HEK293 (cell line): Measurements from ENCODE around the gene INPP5F.

Experiments
- ELK4 ChIP-seq: IDR thresholded peaks from 2 replicates; pipeline ENCODE4 v1.6.1; 2011; ENCODE audit warnings: mild to moderate bottlenecking, low read depth, low read length, borderline replicate concordance
- HOXC10 ChIP-seq: sonication (generic); formaldehyde crosslinking; IDR thresholded peaks from 2 replicates; pipeline ENCODE4 v1.8.1; 2023; ENCODE audit warnings: mild to moderate bottlenecking, missing genetic modification reagents
- IKZF3 ChIP-seq: fragments of 450-650 bp; IDR thresholded peaks from 2 replicates; pipeline ENCODE4 v1.5.0; 2018; ENCODE audit warnings: missing biosample characterization, mild to moderate bottlenecking, missing genetic modification characterization, moderate library complexity
- KLF1 ChIP-seq: fragments of 450-650 bp; formaldehyde crosslinking; IDR thresholded peaks from 2 replicates; pipeline ENCODE4 v1.5.1; 2016; ENCODE audit warnings: missing biosample characterization, missing genetic modification characterization
- KLF10 ChIP-seq: fragments of 450-650 bp; IDR thresholded peaks from 2 replicates; pipeline ENCODE4 v1.5.1; 2018; ENCODE audit warnings: missing biosample characterization, mild to moderate bottlenecking, missing genetic modification characterization
- PRDM1 ChIP-seq: fragments of 450-650 bp; formaldehyde crosslinking; IDR thresholded peaks from 2 replicates; pipeline ENCODE4; 2016; ENCODE audit warnings: missing biosample characterization, missing genetic modification characterization
- SP3 ChIP-seq: fragments of 450-650 bp; formaldehyde crosslinking; IDR thresholded peaks from 2 replicates; pipeline ENCODE4 v1.5.1; 2016; ENCODE audit warnings: missing biosample characterization, missing genetic modification characterization
- ZBTB7A ChIP-seq: fragments of 450-650 bp; formaldehyde crosslinking; IDR thresholded peaks from 2 replicates; pipeline ENCODE4 v1.5.1; 2016; ENCODE audit warnings: low read depth, missing biosample characterization, missing genetic modification characterization
- ZEB2 ChIP-seq: fragments of 450-650 bp; formaldehyde crosslinking; IDR thresholded peaks from 2 replicates; pipeline ENCODE4 v1.5.1; 2016; ENCODE audit warnings: missing biosample characterization, missing genetic modification characterization
- ZFHX2 ChIP-seq: fragments of 450-650 bp; formaldehyde crosslinking; conservative IDR thresholded peaks from 2 replicates; pipeline ENCODE4 v1.5.1; 2016; ENCODE audit warnings: missing biosample characterization, missing genetic modification characterization
- ZNF121 ChIP-seq: fragments of 450-650 bp; formaldehyde crosslinking; IDR thresholded peaks from 2 replicates; pipeline ENCODE4 v1.5.1; 2016; ENCODE audit warnings: missing biosample characterization, missing genetic modification characterization
- ZNF148 ChIP-seq: fragments of 450-650 bp; formaldehyde crosslinking; IDR thresholded peaks from 2 replicates; pipeline ENCODE4 v1.5.0; 2017; ENCODE audit warnings: missing biosample characterization, missing genetic modification characterization, borderline replicate concordance
- ZNF184 ChIP-seq: fragments of 450-650 bp; IDR thresholded peaks from 2 replicates; pipeline ENCODE4 v1.5.1; 2018; ENCODE audit warnings: missing biosample characterization, mild to moderate bottlenecking, missing genetic modification characterization
- ZNF239 ChIP-seq: fragments of 450-650 bp; formaldehyde crosslinking; IDR thresholded peaks from 2 replicates; pipeline ENCODE4 v1.5.1; 2016; ENCODE audit warnings: missing biosample characterization, missing genetic modification characterization
- ZNF248 ChIP-seq: fragments of 450-650 bp; formaldehyde crosslinking; IDR thresholded peaks from 2 replicates; pipeline ENCODE4 v1.5.1; 2017; ENCODE audit warnings: missing biosample characterization, missing genetic modification characterization
- ZNF324 ChIP-seq: fragments of 450-650 bp; formaldehyde crosslinking; IDR thresholded peaks from 2 replicates; pipeline ENCODE4 v1.5.1; 2016; ENCODE audit warnings: missing biosample characterization, missing genetic modification characterization
- ZNF341 ChIP-seq: fragments of 450-650 bp; formaldehyde crosslinking; IDR thresholded peaks from 2 replicates; pipeline ENCODE4; 2016; ENCODE audit warnings: low read depth, missing biosample characterization, missing genetic modification characterization
- ZNF350 ChIP-seq: fragments of 450-650 bp; formaldehyde crosslinking; IDR thresholded peaks from 2 replicates; pipeline ENCODE4 v1.5.0; 2017; ENCODE audit warnings: missing biosample characterization, mild to moderate bottlenecking, missing genetic modification characterization
- ZNF37A ChIP-seq: fragments of 450-650 bp; IDR thresholded peaks from 2 replicates; pipeline ENCODE4 v1.5.1; 2018; ENCODE audit warnings: missing biosample characterization, missing genetic modification characterization
- ZNF585B ChIP-seq: fragments of 450-650 bp; formaldehyde crosslinking; IDR thresholded peaks from 2 replicates; pipeline ENCODE4 v1.5.1; 2016; ENCODE audit warnings: missing biosample characterization, missing genetic modification characterization
- ZNF610 ChIP-seq: fragments of 450-650 bp; formaldehyde crosslinking; IDR thresholded peaks from 2 replicates; pipeline ENCODE4 v1.5.1; 2016; ENCODE audit warnings: missing biosample characterization, missing genetic modification characterization, borderline replicate concordance
- ZNF791 ChIP-seq: fragments of 450-650 bp; formaldehyde crosslinking; IDR thresholded peaks from 2 replicates; pipeline ENCODE4 v1.5.1; 2016; ENCODE audit warnings: missing biosample characterization, missing genetic modification characterization
- ZSCAN30 ChIP-seq: fragments of 450-650 bp; IDR thresholded peaks from 2 replicates; pipeline ENCODE4 v1.5.1; 2018; ENCODE audit warnings: missing biosample characterization, mild to moderate bottlenecking, missing genetic modification characterization, moderate library complexity
- ZSCAN4 ChIP-seq: fragments of 450-650 bp; formaldehyde crosslinking; IDR thresholded peaks from 2 replicates; pipeline ENCODE4 v1.5.1; 2017; ENCODE audit warnings: missing biosample characterization, missing genetic modification characterization
- TF ChIP-seq, protein P1 (sequence below): fragments of 450-650 bp; formaldehyde crosslinking; IDR thresholded peaks from 2 replicates; pipeline ENCODE4 v1.5.1; 2016; ENCODE audit warnings: missing biosample characterization, missing genetic modification characterization, low read depth
- TF ChIP-seq, protein P2 (sequence below): fragments of 450-650 bp; formaldehyde crosslinking; IDR thresholded peaks from 2 replicates; pipeline ENCODE4 v1.5.1; 2016; ENCODE audit warnings: missing biosample characterization, missing genetic modification characterization
- TF ChIP-seq, protein P3 (sequence below): fragments of 450-650 bp; formaldehyde crosslinking; IDR thresholded peaks from 2 replicates; pipeline ENCODE4 v1.5.1; 2016; ENCODE audit warnings: missing biosample characterization, missing genetic modification characterization
- TF ChIP-seq, protein P4 (sequence below): fragments of 450-650 bp; formaldehyde crosslinking; IDR thresholded peaks from 2 replicates; pipeline ENCODE4 v1.5.1; 2016; ENCODE audit warnings: missing biosample characterization, missing genetic modification characterization

Gene INPP5F

GRCh38 chr10:119872860-119873681 lies 147.2 kb downstream of the INPP5F start (continued):
- TF ChIP-seq, protein P1, sequence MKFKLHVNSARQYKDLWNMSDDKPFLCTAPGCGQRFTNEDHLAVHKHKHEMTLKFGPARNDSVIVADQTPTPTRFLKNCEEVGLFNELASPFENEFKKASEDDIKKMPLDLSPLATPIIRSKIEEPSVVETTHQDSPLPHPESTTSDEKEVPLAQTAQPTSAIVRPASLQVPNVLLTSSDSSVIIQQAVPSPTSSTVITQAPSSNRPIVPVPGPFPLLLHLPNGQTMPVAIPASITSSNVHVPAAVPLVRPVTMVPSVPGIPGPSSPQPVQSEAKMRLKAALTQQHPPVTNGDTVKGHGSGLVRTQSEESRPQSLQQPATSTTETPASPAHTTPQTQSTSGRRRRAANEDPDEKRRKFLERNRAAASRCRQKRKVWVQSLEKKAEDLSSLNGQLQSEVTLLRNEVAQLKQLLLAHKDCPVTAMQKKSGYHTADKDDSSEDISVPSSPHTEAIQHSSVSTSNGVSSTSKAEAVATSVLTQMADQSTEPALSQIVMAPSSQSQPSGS (tag by site-specific recombination), result no peak
- peak; percentile 76; the same call in 1 of the 2 replicates for TF ChIP-seq ZNF610 (tag by site-specific recombination)
- TF ChIP-seq ZNF37A (tag by site-specific recombination), result no peak
- no peak for TF ChIP-seq ZNF791 (tag by site-specific recombination)
- TF ChIP-seq ZNF324 (tag by site-specific recombination), result 0 out of 2 replicates have a peak, but pooled peaks have one; percentile 27
- TF ChIP-seq ZFHX2 (tag by site-specific recombination), result peak; percentile 31
- no peak for TF ChIP-seq ZNF148 (tag by site-specific recombination)
- TF ChIP-seq HOXC10 (CRISPR knock-in tag), result 0 out of 2 replicates have a peak, but pooled peaks have one; percentile 10
- no peak for TF ChIP-seq ZNF239
- TF ChIP-seq IKZF3, result 0 out of 2 replicates have a peak, but pooled peaks have one; percentile 33
- peak; percentile 42 for TF ChIP-seq ZNF341 (tag by site-specific recombination)
- no peak for TF ChIP-seq ZNF248 (tag by site-specific recombination)
- no peak for TF ChIP-seq ZSCAN4
- TF ChIP-seq ELK4, result no peak
- TF ChIP-seq ZEB2, result no peak
- TF ChIP-seq KLF10 (tag by site-specific recombination), result peak; percentile 13; the same call in 1 of the 2 replicates
- no peak for TF ChIP-seq ZNF350 (tag by site-specific recombination)
- TF ChIP-seq ZNF121 (tag by site-specific recombination), result no peak
- TF ChIP-seq PRDM1 (tag by site-specific recombination), result no peak
- TF ChIP-seq ZBTB7A, result no peak
- TF ChIP-seq SP3, result peak; percentile 80
- TF ChIP-seq, protein P2, sequence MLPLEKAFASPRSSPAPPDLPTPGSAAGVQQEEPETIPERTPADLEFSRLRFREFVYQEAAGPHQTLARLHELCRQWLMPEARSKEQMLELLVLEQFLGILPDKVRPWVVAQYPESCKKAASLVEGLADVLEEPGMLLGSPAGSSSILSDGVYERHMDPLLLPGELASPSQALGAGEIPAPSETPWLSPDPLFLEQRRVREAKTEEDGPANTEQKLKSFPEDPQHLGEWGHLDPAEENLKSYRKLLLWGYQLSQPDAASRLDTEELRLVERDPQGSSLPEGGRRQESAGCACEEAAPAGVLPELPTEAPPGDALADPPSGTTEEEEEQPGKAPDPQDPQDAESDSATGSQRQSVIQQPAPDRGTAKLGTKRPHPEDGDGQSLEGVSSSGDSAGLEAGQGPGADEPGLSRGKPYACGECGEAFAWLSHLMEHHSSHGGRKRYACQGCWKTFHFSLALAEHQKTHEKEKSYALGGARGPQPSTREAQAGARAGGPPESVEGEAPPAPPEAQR (tag by site-specific recombination), result no peak
- TF ChIP-seq, protein P3, sequence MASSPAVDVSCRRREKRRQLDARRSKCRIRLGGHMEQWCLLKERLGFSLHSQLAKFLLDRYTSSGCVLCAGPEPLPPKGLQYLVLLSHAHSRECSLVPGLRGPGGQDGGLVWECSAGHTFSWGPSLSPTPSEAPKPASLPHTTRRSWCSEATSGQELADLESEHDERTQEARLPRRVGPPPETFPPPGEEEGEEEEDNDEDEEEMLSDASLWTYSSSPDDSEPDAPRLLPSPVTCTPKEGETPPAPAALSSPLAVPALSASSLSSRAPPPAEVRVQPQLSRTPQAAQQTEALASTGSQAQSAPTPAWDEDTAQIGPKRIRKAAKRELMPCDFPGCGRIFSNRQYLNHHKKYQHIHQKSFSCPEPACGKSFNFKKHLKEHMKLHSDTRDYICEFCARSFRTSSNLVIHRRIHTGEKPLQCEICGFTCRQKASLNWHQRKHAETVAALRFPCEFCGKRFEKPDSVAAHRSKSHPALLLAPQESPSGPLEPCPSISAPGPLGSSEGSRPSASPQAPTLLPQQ (tag by site-specific recombination), result no peak
- peak; percentile 48 for TF ChIP-seq KLF1
- TF ChIP-seq ZNF184 (tag by site-specific recombination), result peak; percentile 16; the same call in 1 of the 2 replicates
- TF ChIP-seq, protein P4, sequence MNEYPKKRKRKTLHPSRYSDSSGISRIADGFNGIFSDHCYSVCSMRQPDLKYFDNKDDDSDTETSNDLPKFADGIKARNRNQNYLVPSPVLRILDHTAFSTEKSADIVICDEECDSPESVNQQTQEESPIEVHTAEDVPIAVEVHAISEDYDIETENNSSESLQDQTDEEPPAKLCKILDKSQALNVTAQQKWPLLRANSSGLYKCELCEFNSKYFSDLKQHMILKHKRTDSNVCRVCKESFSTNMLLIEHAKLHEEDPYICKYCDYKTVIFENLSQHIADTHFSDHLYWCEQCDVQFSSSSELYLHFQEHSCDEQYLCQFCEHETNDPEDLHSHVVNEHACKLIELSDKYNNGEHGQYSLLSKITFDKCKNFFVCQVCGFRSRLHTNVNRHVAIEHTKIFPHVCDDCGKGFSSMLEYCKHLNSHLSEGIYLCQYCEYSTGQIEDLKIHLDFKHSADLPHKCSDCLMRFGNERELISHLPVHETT (tag by site-specific recombination), result no peak
- peak; percentile 62 for TF ChIP-seq ZNF585B (tag by site-specific recombination)
- peak; percentile 51 for TF ChIP-seq ZSCAN30 (tag by site-specific recombination)
